ENCODE measurements around the gene SSTR3.
"Not testable (repeated sequence)": the region's sequence is repeated elsewhere in the genome, so short reads cannot be mapped to it uniquely, and the experiment has no call there.

The SSTR3 gene

DNA sequence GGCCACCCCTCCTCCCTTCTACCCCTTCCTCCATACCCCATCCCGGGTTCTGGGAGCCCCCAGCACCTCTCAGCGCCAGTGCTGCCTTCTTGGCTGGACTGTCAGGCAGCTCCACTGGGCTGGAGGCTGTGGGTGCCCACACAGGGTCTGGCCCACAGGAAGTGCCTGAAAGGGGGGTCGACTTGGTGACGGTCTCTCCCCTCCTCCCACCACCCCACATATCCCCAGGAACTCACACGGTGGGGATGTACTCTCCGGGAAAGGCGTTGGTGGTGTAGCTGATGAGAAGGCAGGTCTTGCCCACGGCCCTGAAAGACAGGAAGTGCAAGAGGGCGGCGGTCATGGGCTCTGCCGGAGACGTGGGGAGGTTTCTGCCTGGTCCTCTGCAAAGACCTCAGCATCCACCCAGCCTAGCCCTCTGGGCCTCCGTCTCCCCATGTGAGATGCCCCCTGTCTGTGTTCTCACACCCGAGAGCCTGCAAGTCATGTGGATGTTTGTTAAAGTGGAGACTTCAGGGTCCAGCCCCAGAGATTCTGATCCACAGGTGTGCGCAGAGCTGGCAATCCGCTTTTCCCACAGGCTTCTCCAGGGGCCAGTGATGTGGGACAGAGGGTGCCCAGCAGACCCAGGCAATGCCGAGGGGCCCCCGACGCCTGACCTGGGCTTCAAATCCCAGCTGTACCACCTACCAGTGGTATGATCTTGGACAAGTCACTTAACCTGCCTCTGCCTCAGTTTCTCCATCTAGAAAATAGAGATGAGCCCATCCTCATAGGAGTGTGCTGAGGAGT, 29.3 kb upstream of the SSTR3 start:
- DNase-seq, result peak; percentile 18

GRCh38 chr22:37240941-37241320, 28.7 kb upstream of the SSTR3 start:
- DNase-seq, result peak; percentile 8

DNA sequence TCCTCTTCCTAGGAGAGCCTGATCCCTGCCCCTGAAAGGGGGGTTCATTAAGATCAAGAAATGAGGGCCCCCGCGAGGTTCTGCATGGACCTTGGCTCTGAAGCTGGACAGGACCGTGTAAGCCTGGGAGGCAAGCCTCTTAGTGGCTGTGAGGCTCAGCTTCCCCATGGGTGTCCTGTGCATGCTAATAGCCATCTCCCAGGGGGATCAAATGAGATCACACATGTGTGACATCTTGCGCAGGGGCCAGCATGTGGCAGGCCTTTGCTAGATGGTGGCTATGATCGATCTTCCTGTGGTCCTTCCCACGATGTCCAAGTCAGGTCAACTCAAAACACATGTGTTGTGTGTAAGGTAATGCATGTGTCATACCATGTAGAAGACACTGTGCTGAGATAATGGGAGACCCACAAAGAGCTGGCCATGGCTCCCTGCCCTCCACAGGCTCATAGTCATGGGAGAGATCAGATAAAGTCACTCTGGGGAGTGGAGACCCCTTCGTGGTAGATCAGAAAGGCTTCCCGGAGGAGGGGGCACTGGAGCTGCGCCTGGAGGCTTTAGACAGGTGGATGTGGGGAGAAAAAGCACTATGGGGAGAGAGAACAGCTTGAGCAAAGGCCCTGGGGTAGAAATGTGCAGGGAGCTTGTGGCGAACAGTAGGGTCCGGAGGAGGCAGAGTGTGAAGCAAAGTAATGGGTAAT, 28.1 kb upstream of the SSTR3 start:
- no peak for DNase-seq

DNA sequence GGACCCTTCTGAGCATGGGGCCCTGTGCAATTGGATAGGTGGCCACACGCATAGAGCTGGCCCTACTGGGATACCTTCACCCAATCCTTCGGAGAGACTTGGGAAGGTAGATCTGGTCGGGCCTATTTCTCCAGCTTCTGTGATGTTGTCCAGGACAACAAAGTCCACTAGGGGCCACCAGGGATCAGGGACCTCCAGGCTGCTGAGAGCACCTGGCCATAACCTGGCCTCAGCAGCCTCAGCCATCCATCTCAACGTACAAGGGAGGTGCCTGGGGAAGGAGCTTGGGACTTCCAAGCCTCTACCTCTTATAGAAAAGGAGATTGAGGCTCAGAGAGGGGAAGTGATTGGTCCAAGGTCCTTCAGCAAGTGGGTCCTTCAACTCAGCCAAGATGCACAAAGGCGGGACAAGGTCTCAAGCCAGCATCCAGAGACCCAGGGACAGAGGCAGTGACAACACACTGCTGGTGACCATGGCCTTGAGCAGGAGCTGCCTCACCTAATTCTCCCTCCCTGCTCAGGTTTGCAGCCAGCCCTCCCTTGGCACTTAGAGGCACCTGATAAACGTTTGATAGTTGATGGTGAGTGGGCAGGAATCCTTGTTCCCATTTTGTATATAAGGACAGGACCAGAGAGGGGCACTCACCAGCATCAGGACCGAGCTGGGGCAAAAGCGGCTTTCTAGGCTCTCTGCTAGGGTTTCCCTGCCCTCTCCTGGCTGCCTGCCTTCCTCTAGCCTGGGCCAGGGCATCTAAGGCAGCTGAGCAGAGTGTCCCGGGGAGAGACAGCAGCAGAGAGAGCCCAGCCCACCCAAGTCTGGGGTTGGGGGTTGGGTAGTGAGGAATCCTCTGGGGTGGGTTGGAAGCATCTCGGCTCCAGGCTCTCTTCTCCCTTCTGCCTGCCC, 27.3 kb upstream of the SSTR3 start:
- no peak for DNase-seq

GRCh38 chr22:37237371-37238268, 25.3 kb upstream of the SSTR3 start:
- DNase-seq, result no peak

- no peak for DNase-seq
Measured at GRCh38 chr22:37235897-37236607, 23.8 kb upstream of the SSTR3 start.

- DNase-seq, result no peak
Measured at GRCh38 chr22:37234736-37235711, 22.7 kb upstream of the SSTR3 start.

- no peak for DNase-seq
Measured at GRCh38 chr22:37233751-37234631, 21.7 kb upstream of the SSTR3 start.

DNA sequence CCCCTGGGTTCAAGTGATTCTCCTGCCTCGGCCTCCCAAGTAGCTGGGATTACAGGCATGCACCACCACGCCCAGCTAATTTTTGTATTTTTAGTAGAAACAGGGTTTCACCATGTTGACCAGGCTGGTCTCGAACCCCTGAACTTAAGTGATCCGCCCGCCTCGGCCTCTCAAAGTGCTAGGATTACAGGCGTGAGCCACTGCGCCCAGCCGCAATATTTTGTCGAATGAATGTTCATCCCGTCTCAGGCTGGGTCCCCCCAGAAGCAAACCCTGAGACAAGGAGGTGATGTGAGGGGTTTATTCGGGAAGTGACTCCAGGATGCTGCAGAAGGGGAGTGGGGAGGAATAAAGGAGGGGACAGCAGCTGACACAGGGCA, 21.1 kb upstream of the SSTR3 start:
- not testable (repeated sequence) for DNase-seq

DNA sequence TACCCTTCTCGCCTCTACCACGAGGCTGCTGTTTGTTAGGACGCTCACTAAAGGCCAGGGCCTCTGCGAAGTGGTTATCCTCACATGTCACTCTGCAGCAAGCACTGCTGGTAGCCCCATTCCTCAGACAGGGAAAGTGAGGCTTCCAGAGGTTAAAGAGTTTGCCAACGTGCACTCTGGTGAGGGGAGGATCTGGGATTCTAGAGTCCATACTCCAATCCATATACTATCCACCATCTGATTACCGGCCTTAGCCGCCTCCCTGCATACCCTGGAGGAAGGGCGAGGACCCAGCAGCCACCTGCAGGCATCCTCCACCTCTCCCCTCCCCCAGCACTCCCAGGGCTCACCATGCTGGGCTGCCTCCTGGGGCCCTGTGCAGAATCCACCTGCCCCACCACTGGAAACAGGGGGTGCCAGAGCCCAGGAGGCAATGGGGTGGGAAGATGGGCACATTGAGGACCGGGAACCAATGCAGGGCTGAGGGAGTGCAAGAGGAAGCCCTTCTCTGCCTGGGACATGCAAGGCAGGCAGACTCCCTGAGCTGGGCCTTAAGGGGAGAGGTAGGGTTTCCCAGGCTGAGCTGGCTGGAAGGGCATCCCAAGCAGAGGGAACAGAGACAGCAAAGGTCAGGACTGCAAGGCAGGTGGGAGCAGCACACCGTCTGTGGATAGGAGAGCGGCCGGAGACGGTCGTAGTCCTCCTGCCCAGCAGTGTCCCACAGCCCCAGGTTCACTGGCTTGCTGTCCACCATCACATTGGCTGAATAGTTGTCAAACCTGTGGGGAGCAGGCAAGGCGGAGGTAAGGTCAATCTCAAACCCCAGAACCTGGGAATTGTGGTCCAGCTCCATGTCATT, 20.1 kb upstream of the SSTR3 start:
- no peak for DNase-seq

DNA sequence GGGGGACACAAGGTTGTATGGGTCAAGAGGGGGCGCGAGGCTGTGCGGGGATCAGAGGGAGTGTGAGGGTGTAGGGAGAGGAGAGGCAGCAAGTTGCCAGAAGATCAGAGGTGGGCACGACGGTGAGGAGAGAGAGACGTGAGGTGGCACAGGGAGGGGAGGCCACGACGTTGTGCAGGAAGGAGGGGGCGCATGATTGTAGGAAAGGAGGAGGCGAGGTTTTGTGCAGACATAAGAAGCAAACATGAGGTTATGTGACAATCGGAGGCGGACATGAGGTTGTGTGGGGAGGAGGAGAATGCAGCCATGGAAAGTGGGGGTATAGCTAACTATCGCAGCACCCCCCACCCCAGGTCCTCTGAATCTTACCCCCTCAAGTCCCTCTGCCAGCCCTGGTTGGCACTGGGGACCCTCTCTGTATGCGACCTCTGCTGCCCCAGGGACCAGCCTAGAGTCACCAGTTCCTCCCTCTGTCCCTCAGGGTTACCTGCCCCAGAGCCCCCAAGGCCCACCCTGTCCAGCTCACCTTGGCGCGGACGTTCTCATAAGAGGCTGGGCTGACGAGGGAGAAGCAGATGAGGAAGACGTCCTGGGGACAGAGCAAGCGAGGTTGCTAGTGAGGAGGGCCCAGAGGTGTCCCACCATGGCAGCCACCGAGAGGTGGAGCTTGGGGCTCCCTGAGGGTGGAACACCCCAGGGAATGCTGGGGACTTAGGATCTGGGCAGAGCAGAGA, 19.3 kb upstream of the SSTR3 start:
- DNase-seq, result no peak

GRCh38 chr22:37230673-37231405, 18.6 kb upstream of the SSTR3 start:
- DNase-seq, result no peak

DNA sequence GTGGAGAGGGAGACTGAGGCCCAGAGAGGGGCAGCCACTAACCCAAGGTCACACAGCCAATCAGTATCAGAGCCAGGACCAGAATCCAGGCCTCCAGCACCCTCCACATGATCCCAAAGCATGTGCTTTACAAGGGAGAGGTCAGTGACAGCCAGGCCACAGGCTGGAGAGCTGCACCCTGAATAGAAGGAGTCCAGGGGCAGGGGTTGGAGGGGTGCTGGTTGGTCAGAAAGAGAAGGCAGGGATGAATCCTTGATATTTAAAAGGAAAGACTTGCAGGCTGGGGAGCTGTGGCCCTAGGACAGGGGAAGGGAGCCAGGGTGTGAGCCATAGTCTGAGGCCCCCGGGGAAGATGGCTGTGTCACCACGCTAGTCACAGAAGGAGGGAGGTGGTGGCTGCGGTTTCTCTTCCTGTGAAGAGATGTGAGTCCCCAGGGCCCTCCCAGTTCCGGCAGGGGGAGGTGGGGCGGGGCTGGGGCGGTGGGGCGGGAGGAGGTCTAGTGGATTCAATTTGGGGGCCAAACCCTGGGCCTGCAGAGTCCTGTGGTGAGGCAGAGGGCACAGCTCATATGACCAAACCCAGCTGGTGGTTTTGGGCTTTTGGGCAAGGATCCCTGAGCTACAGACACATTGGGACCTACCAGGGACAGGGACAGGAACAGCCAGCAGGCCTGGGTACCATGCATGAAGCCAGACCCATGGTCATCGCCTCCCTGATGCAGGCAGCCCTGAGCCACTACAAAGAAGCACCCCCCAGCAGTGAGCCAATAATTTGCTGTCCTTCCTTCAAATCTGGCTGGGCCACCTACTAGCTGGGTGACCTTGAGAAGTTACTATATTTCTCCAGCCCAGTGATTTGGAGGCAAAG, 17.8 kb upstream of the SSTR3 start:
- peak; percentile 61 for DNase-seq

GRCh38 chr22:37229012-37229804, 16.9 kb upstream of the SSTR3 start:
- no peak for DNase-seq

Data from femur (tissue), 1 donor.